Stimulated activated naive CD8-positive, alpha-beta T cell treated with anti-CD3 and anti-CD28 coated beads, Interleukin-15, Interleukin-2, amounts not matched to agents 100 U/mL and 50 U/mL, for 24 hours (primary cell): ENCODE data around the gene PSMG1.
"Not testable (repeated sequence)": the region's sequence is repeated elsewhere in the genome, so short reads cannot be mapped to it uniquely, and the experiment has no call there.

ENCODE experiments used
- ATAC-seq: fragments of 150-1000 bp; cut with Tn5 transposase; one replicate; pipeline ENCODE4 v1.10.0; 2021
- DNase-seq: peaks from one replicate; pipeline ENCODE4 v3.0.0; 2021

Gene PSMG1

GRCh38 chr21:39156024-39156423 is 27.2 kb downstream of the PSMG1 start:
- ATAC-seq = no peak
- no peak for DNase-seq

GRCh38 chr21:39155578-39155977 is 27.7 kb downstream of the PSMG1 start:
- no peak for ATAC-seq
- DNase-seq = no peak

GRCh38 chr21:39153842-39154241 is 29.4 kb downstream of the PSMG1 start:
- no peak for DNase-seq
- ATAC-seq = no peak

DNA sequence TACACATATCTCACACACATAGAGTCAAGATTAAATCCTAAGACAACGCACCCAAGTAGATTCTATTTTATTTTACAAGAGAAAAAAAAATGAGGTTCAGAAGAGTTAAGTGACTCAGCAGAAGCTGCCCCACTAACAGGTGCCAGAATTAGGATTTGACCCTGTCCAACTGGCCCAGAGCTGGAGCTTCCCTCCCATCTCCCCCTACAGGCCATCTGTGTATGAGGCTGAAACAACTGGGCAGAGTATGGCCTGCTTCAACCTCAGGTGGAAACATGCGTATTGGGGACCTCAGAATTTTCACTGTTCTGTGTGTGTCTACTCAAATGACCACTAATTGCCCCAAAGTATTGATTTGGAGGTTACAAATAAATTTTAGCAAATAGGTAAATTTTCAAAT is 29.9 kb downstream of the PSMG1 start:
- ATAC-seq = no peak
- DNase-seq = no peak

DNA sequence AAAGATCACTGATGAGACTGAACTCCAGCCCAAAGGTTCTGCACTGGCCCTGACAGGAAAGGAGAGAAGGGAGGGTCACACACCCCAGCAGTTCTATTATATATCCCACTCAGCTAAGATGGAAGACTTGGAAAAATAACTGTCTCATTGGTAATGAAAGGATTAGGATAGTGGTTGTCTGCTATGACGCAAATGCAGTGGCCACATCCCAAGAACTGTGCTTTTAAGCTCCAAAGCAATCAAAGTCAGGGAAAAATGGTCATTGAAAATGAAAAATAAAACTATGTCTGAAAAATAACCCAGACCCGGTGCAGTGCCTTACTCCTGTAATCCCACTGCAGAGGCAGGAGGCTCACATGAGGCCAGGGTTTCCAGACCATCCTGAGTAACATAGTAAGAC is 31.0 kb downstream of the PSMG1 start:
- ATAC-seq (no peak), DNase-seq (no peak)

- ATAC-seq = no peak
Measured at GRCh38 chr21:39150877-39151276, 32.4 kb downstream of the PSMG1 start.

GRCh38 chr21:39150316-39150715 is 32.9 kb downstream of the PSMG1 start:
- ATAC-seq = no peak

More at GRCh38 chr21:39150877-39151276, 32.4 kb downstream of the PSMG1 start:
- DNase-seq = no peak

GRCh38 chr21:39149882-39150281 is 33.4 kb downstream of the PSMG1 start:
- ATAC-seq = no peak
- DNase-seq = no peak

More at GRCh38 chr21:39150316-39150715, 32.9 kb downstream of the PSMG1 start:
- DNase-seq = no peak

DNA sequence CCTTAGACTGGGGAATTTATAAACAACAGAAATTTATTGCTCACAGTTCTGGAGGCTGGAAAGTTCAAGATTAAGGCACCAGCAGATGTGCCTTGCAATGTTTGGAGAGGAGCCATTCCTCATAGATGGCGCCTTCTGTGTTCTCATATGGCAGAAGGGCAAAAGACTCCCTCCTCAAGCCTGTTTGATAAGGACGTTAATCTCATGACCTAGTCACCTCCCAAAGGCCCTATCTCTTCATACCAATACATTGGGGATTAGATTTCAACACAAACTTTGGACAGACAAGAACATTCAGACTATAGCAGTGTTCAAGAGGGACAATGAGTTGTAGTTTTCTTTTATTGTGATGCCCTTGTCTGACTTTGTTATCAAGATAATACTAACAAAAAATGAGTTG is 34.3 kb downstream of the PSMG1 start:
- DNase-seq (no peak), ATAC-seq (no peak)

DNA sequence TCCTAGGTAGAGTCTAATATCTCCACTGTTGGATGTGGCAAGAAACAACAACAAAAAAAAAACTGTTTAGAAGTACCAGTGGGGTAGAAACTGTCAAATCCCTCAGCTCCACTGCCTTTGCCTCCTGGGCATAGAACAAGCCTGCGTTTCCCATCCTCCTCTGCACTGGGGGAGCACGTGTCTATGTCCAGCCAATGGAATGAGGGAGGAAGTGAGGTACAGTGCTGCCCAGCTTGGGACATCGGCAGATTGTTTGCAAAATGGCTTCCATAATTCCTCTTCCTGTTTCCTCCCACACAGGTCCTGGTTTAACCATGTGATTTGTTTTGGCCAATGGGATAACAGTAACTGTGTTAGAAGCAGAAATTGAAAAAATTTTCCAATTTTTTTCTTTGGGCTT is 39.1 kb downstream of the PSMG1 start:
- ATAC-seq = no peak

GRCh38 chr21:39142972-39143371 is 40.3 kb downstream of the PSMG1 start:
- DNase-seq = no peak

More for the DNA sequence above, 39.1 kb downstream of the PSMG1 start:
- no peak for DNase-seq

GRCh38 chr21:39141502-39141901 is 41.7 kb downstream of the PSMG1 start:
- no peak for DNase-seq
- no peak for ATAC-seq

More at GRCh38 chr21:39142972-39143371, 40.3 kb downstream of the PSMG1 start:
- ATAC-seq = no peak

- no peak for DNase-seq
- no peak for ATAC-seq
Measured at GRCh38 chr21:39137248-39138178, 45.7 kb downstream of the PSMG1 start.

DNA sequence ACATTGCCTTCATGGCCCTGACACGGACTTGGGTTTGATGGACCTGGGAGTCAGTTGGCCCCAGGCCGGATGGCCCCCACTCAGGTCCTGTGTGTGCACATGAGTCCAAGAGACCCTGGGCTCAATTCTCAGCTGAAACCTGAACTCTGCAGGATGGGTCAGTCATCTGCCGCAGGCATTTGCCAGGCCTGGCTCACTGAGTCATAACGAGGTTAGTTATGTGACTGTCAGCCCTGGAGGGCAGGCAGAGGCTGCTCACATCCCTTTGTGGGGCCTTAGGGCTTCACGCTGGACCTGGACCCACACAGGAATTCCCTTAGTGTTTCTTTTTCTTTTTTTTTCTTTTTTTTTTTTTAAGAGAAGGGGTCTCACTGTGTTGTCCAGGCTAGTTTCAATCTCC is 46.5 kb downstream of the PSMG1 start:
- no peak for DNase-seq
- ATAC-seq = peak; percentile 47

DNA sequence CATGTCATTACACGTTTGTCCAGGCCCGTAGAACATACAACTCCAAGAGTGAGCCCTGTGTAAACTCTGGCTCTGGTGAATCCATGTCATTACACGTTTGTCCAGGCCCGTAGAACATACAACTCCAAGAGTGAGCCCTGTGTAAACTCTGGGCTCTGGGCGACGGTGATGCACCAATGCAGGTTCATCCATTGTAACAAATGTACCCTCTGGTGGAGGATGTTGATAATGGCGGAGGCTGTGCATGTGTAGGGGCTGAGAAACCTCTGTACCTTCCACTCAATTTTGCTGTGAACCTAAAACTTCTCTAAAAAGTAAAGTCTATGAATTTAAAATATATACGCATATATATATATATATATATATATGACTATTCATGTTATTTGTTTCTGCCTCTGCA is 47.1 kb downstream of the PSMG1 start:
- ATAC-seq, DNase-seq: not testable (repeated sequence)

GRCh38 chr21:39134288-39134810 is 48.9 kb downstream of the PSMG1 start:
- no peak for DNase-seq
- ATAC-seq = no peak

GRCh38 chr21:39132248-39132647 is 51.0 kb downstream of the PSMG1 start:
- ATAC-seq = no peak
- DNase-seq = no peak

DNA sequence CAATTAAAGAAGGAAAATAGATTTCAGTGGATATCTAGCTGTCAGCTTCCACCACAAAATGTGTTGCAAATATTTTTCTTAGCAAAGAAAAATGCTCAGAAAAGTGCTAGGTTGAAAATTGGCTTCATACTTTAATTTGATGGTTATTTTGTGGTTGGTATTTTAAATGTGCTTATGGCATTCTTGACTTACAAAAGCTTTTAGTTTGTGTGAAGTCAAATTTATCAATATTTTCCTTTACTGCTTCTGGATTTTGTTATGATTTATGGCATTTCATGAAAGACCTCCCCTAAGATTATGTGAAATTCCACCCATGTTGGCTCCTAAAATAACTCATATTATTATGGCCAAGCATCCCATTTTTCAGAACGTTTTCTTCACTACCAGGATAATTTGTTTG is 51.5 kb downstream of the PSMG1 start:
- ATAC-seq = no peak

GRCh38 chr21:39127506-39127905 is 55.7 kb downstream of the PSMG1 start:
- DNase-seq = no peak
- no peak for ATAC-seq

More for the DNA sequence above, 51.5 kb downstream of the PSMG1 start:
- DNase-seq = no peak

- no peak for ATAC-seq
- no peak for DNase-seq
Measured at GRCh38 chr21:39126486-39126806, 56.8 kb downstream of the PSMG1 start.

DNA sequence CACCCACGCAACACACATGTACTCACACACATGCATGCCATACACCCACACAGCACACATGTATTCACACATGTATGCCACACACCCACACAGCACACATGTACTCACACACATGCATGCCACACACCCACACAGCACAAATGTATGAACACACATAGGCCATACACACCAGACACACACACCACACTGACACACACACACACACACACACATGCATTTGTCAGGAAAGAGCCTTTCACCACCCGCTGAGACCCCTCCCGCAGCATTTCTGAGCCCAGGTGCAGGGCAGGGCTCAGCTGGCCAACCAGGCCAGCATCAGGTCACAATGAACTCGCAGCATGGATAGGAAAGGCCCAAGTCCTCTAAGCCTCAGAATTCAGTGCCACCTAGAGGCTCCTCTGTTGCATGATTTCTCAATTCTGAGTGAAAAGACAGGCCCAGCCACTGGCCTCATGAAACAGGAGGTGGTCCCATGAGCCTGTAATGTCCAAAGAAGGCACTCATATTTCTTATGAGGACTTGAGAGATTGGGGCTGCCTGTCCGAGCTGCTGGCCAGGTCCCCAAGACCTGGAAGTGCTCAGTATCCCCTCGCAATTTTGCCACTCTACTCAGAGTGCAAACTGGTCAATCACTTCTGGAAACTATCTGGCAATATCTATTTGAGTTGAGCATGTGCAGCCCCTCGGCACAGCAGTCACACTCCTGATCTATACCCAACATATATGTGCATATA is 57.3 kb downstream of the PSMG1 start:
- no peak for DNase-seq
- no peak for ATAC-seq
